ENCODE measurements around the gene BARX1. TPM values are rescaled to one million over a fixed set of nuclear protein-coding genes. Genes with fewer than 3 reads are reported as not detected.
"Not testable (repeated sequence)": the region's sequence is repeated elsewhere in the genome, so short reads cannot be mapped to it uniquely, and the experiment has no call there.

The BARX1 gene
- total RNA-seq, 4 donors from 2014 or later = 17.1 to 20.2 (median 20.2) TPM; not detected in 1

DNA sequence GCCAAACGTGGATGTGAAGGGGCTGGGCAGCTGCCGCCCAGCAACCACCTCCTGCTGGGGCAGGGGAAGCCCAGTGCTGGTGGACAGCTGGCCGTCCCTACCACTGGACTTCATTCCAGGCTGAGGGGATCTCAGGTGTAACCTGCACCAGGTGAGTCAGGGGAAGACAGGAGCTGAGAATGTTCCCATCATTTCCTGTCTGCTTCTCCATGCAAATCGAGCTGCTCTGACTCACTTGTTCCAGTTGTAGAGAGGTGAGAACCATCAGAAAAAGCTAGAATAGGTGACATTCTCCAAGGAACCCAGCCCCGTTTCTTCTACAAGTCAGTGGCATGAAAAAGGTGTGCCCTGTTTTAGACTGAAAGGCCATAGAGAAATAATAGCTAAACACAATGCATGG lies 21.8 kb upstream of the BARX1 start:
- no peak for ATAC-seq (ENCODE audit: low FRiP score)
- TF ChIP-seq, protein P1, sequence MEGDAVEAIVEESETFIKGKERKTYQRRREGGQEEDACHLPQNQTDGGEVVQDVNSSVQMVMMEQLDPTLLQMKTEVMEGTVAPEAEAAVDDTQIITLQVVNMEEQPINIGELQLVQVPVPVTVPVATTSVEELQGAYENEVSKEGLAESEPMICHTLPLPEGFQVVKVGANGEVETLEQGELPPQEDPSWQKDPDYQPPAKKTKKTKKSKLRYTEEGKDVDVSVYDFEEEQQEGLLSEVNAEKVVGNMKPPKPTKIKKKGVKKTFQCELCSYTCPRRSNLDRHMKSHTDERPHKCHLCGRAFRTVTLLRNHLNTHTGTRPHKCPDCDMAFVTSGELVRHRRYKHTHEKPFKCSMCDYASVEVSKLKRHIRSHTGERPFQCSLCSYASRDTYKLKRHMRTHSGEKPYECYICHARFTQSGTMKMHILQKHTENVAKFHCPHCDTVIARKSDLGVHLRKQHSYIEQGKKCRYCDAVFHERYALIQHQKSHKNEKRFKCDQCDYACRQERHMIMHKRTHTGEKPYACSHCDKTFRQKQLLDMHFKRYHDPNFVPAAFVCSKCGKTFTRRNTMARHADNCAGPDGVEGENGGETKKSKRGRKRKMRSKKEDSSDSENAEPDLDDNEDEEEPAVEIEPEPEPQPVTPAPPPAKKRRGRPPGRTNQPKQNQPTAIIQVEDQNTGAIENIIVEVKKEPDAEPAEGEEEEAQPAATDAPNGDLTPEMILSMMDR (IDR thresholded peaks at IDR 0.05) = no peak
- no peak for DNase-seq (ENCODE audit: low spot score)

DNA sequence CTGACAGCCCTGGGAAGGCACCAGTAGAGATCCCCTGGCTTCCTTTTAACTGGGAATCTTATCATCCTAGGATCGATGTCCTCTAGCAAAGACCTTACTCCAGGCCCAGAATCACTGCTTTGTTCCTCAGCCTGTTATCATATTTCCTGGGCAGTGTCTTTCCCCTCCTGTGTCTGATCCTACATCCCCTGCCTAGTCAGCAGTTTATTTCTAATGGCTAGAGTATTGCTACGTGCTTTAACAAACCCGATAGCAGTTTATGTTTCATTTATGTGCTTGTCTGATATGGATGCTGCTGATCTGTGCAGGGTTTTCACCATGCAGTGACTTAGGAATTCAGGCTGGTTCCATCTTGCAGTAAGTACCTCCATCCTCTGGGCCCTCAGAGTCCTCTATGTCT lies 20.9 kb upstream of the BARX1 start:
- TF ChIP-seq, protein P1 (IDR thresholded peaks at IDR 0.05) = no peak
- DNase-seq (ENCODE audit: low spot score) = no peak
- no peak for ATAC-seq (ENCODE audit: low FRiP score)

DNA sequence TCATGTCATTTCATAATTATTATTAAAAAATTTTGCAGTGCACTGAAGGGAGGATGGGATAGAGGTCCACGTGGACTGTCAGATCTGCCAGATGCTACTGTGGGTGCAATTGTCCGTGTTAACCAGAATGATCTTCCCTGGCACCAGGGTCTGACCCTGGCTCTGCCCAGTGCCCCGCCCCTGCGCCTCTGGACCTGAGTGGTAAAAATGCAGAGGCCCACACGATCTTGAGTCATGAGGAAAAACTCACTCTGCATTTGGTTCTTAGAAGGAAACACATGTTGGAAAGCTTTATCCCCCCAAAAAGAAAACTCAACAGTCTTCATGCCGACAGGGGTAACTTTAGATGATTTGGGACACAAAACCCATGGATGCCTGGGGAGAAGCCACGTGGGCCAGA lies 20.1 kb upstream of the BARX1 start:
- DNase-seq (ENCODE audit: low spot score) (no peak), ATAC-seq (ENCODE audit: low FRiP score) (no peak)
- TF ChIP-seq, protein P1 (IDR thresholded peaks at IDR 0.05) = no peak

DNA sequence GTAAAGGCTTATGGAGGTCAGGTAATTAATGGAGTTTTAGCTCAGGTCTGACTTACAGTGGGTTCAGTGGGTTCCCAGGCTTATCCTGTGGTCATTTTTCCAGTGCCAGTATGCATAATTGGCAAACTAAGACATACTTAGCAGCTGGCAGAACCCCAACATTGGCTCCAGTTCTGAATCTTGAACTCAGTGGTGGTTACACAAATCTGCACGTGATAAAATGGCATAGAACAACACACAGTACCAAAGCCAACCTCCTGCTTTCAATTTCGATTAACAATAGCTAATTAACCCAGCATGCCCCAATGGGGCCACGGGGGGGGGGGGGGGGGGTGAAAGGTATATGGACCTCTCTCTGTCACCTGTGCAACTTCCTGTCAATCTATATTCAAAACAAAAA lies 19.0 kb upstream of the BARX1 start:
- no peak for DNase-seq (ENCODE audit: low spot score)
- TF ChIP-seq, protein P1 (IDR thresholded peaks at IDR 0.05) = no peak
- no peak for ATAC-seq (ENCODE audit: low FRiP score)

DNA sequence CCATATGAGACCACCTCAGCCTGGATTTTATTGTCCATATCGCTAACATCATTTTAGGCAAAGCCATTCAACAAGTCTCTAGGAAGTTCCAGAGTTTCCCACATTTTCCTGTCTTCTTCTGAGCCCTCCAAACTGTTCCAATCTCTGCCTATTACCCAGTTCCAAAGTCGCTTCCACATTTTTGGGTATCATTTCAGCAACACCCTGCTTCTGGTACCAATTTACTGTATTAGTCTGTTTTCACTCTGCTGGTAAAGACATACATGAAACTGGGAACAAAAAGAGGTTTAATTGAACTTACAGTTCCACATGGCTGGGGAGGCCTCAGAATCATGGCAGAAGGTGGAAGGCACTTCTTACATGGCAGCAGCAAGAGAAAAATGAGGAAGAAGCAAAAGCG lies 17.5 kb upstream of the BARX1 start:
- ATAC-seq (ENCODE audit: low FRiP score); DNase-seq (ENCODE audit: low spot score): not testable (repeated sequence)

DNA sequence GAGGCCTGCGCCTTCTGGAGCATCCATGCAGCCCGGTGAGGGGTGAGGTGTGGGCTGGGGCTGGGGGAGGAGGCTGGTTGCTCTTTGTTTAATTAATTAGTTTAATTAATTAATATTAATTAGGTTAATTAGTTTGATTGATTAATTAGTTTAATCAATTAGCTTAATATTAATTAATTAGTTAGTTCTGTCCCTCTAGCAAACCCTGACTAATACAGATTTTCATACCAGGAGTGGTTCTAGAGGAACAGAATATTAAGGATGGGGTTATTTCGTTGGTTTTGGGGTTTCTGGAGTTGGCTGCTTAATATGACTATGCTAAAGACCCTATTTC lies 14.1 kb upstream of the BARX1 start:
- ATAC-seq (ENCODE audit: low FRiP score) = no peak
- TF ChIP-seq, protein P1 (IDR thresholded peaks at IDR 0.05) = no peak
- no peak for DNase-seq (ENCODE audit: low spot score)

DNA sequence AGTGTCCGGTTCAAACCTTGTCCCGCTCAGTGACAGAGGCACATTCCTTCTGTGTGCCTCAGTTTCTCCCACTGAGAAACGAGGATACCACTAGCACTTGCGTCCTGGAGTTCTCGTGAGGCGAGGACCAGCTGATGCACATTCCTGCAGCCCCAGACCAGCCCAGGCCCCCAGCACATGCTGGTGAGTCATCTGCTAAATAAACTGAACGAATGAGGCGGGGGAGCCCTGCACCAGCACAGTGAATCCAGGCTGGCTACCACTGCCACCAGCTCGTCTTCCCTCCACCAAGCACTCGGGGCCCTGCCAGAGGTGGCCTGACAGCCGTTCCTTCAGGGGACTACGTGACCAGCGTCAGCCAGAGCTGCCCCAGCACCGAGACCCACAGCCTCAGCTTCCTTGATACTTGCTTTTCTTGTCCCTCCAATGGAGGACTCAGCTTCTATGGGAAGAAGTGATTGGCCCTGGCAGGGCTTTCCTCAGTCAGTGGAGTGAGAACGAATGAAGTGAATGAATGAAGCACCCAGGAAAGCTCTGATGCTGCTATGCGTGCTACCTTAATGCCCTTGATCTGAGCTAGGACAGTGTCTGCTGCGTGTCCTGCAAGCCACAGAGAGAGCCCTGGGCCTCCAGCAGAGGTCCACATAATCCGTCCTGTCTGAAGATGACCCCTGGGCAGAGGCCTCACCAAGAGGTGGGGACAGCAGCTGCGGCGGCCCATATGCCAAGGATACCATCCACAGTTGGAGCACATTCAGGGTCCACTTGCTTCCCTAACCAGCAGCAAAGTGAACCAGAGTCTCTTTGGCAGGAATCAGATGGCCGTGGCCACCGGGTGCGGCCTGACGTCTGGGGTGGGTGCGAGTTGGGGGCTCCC lies 13.5 kb upstream of the BARX1 start:
- TF ChIP-seq, protein P1 (IDR thresholded peaks at IDR 0.05) = no peak
- ATAC-seq (ENCODE audit: low FRiP score) (no peak), DNase-seq (ENCODE audit: low spot score) (no peak)
